Kidney (tissue), 14 donors: ENCODE results near the gene TBC1D5. TPM values are rescaled to one million over a fixed set of nuclear protein-coding genes. Genes with fewer than 3 reads are reported as not detected.

Source experiments
- DNase-seq, 5 donors: peaks; one replicate each; pipeline ENCODE4 v3.0.0-alpha.2; 2013 to 2020
- FAIRE-seq: peaks from 2 replicates; lab custom pipeline; 2012; peaks lifted over from hg19 to GRCh38; lab: Jason Lieb, UNC
- H3K27ac ChIP-seq, 2 donors: one replicate each; pipeline ENCODE4 v1.7.0; 2013; ENCODE audit warnings: low read depth in 2 of 2, low read length in 2 of 2, inconsistent platforms in 1 of 2
- H3K27me3 ChIP-seq: one replicate; pipeline ENCODE4 v1.7.1; 2013; ENCODE audit warnings: low read length, inconsistent platforms; ENCODE audit not compliant: control insufficient read depth, insufficient read depth
- H3K36me3 ChIP-seq, 3 donors: one replicate each; pipeline versions ENCODE4 v1.7.0 to v1.7.1; 2013; ENCODE audit warnings: low read length in 3 of 3, control low read depth in 1 of 3, inconsistent platforms in 1 of 3; ENCODE audit not compliant: insufficient read depth in 3 of 3, control insufficient read depth in 2 of 3
- H3K4me1 ChIP-seq, 3 donors: one replicate each; pipeline versions ENCODE4 v1.7.0 to v1.7.1; 2013; ENCODE audit warnings: low read length in 3 of 3, inconsistent platforms in 1 of 3, low read depth in 1 of 3; ENCODE audit not compliant: control insufficient read depth in 2 of 3, insufficient read depth in 2 of 3
- H3K4me3 ChIP-seq, 3 donors: one replicate each; pipeline versions ENCODE4 v1.7.0 to v1.8.1; 2013; ENCODE audit warnings: low read length in 3 of 3, control low read depth in 1 of 3, inconsistent platforms in 1 of 3
- H3K9ac ChIP-seq, 3 donors: one replicate each; pipeline versions ENCODE4 v1.7.0 to v1.7.1; 2013; ENCODE audit warnings: low read length in 3 of 3, control low read depth in 1 of 3, inconsistent platforms in 1 of 3
- H3K9me3 ChIP-seq, 3 donors: one replicate each; pipeline versions ENCODE4 v1.7.0 to v1.7.1; 2013; ENCODE audit warnings: low read length in 3 of 3, control low read depth in 1 of 3, inconsistent platforms in 1 of 3; ENCODE audit not compliant: control insufficient read depth in 2 of 3, insufficient read depth in 1 of 3
- CTCF ChIP-seq: IDR thresholded peaks from 3 replicates; pipeline ENCODE4 v1.5.1; 2012; ENCODE audit warnings: mild to moderate bottlenecking, moderate library complexity, borderline replicate concordance; ENCODE audit not compliant: insufficient read depth; ENCODE audit errors: extremely low read depth
- intact Hi-C: fragments of 100-400 bp; cut with DNase I; formaldehyde crosslinking; loops from one replicate; pipeline ENCODE4 v1.11.1; 2022
- polyA plus RNA-seq: library from polyadenylated mRNA; stranded (reverse); fragments of 350-450 nt; fragmentation: Illumina TruSeq; extraction: RNeasy Lipid Tissue Mini Kit (QIAGEN cat#74804); gene quantifications from one replicate; pipeline ENCODE4 v1.2.3, GENCODE V29; 2014; ENCODE audit warnings: low read depth, low replicate concordance; ENCODE audit not compliant: insufficient read depth
- total RNA-seq: library from RNA; stranded (reverse); fragmentation: NEBNext Ultra II Directional; extraction: Animal tissue kit (Norgen Biotek cat#: 25700); gene quantifications from one replicate; pipeline ENCODE4 v1.2.1, GENCODE V29; 2021
- donor health status: control.
- donor health status: control.
- donor health status: control.
- donor health status: control.
- donor health status: control.
- donor health status: DM: yes; HTN: yes; CAD: no.
- donor health status: Normal renal cell carcinoma (clear cell type).

The TBC1D5 gene
- total and polyA plus RNA-seq, 2 donors from 2014 or later: 9.7 to 77.7 TPM

- Histone ChIP-seq H3K9ac (no peak overlapping the region), H3K9me3 (peaks cover 0 to 12% (median 0%) of the 10 kb centered on the region in 3 donors), H3K27ac (no peak overlapping the region), H3K4me3 (no peak overlapping the region), H3K36me3 (peaks cover 2 to 13% (median 10%) of the 10 kb centered on the region in 3 donors), H3K4me1 (no peaks in the 10 kb centered on the region), H3K27me3 (no peaks in the 10 kb centered on the region)
- FAIRE-seq (no peak), DNase-seq (peak in 1 of 5 donors; percentile 27)
- intact Hi-C loops: no loop called here
- TF ChIP-seq CTCF: no peak
These were observed 590.6 kb downstream of the TBC1D5 start for GRCh38 chr3:17151598-17152373.

- intact Hi-C loops: no loop called here
- DNase-seq (no peak), FAIRE-seq (no peak)
- Histone ChIP-seq H3K9me3 (peaks cover 0 to 11% (median 0%) of the 10 kb centered on the region in 3 donors), H3K4me1 (no peaks in the 10 kb centered on the region), H3K27ac (no peak overlapping the region), H3K4me3 (no peak overlapping the region), H3K27me3 (no peaks in the 10 kb centered on the region), H3K36me3 (peaks cover 0 to 11% (median 10%) of the 10 kb centered on the region in 3 donors), H3K9ac (no peak overlapping the region)
- no peak for TF ChIP-seq CTCF
These were observed 593.4 kb downstream of the TBC1D5 start for GRCh38 chr3:17149076-17149475.

GRCh38 chr3:17144665-17144993, 597.8 kb downstream of the TBC1D5 start:
- Histone ChIP-seq H3K9me3 (no peaks in the 10 kb centered on the region), H3K4me3 (no peak overlapping the region), H3K27ac (no peak overlapping the region), H3K9ac (no peak overlapping the region), H3K27me3 (no peaks in the 10 kb centered on the region), H3K4me1 (no peaks in the 10 kb centered on the region), H3K36me3 (no peaks in the 10 kb centered on the region)
- FAIRE-seq (no peak), DNase-seq (no peak)
- intact Hi-C loops: no loop called here
- no peak for TF ChIP-seq CTCF
